NCI-H69 (cell line): ENCODE measurements around the gene BMAL1.
"Not testable (repeated sequence)": the region's sequence is repeated elsewhere in the genome, so short reads cannot be mapped to it uniquely, and the experiment has no call there.

Experiments
- DNase-seq: peaks from one replicate; lab custom pipeline; 2025; lab: John Stamatoyannopoulos, UW

BMAL1 gene

GRCh38 chr11:13277768-13278608 lies at the start of gene BMAL1:
Gene BMAL1 (plus strand): TSS chr11:13277790. CDS start chr11:13354309, 76,519 bp downstream.
- DNase-seq, result peak; percentile 80

GRCh38 chr11:13228572-13228971 lies 49.0 kb upstream of the BMAL1 start:
- no peak for DNase-seq

- peak; percentile 39 for DNase-seq
Observed at GRCh38 chr11:13229136-13229535, 48.5 kb upstream of the BMAL1 start.

- peak; percentile 42 for DNase-seq
Observed at GRCh38 chr11:13229711-13230318, 47.8 kb upstream of the BMAL1 start.

- peak; percentile 17 for DNase-seq
Observed at GRCh38 chr11:13233173-13233745, 44.3 kb upstream of the BMAL1 start.

GRCh38 chr11:13235895-13236294 lies 41.7 kb upstream of the BMAL1 start:
- no peak for DNase-seq

GRCh38 chr11:13236626-13237025 lies 41.0 kb upstream of the BMAL1 start:
- DNase-seq, result no peak

- DNase-seq, result no peak
Observed at GRCh38 chr11:13237761-13238160, 39.8 kb upstream of the BMAL1 start.

- peak; percentile 78 for DNase-seq
Observed at GRCh38 chr11:13238879-13239514, 38.6 kb upstream of the BMAL1 start.

GRCh38 chr11:13242564-13242963 lies 35.0 kb upstream of the BMAL1 start:
- DNase-seq, result no peak

- DNase-seq, result peak; percentile 35
Observed at GRCh38 chr11:13247606-13248296, 29.8 kb upstream of the BMAL1 start.

GRCh38 chr11:13249177-13249576 lies 28.4 kb upstream of the BMAL1 start:
- no peak for DNase-seq

- peak; percentile 27 for DNase-seq
Observed at GRCh38 chr11:13249992-13250391, 27.6 kb upstream of the BMAL1 start.

- no peak for DNase-seq
Observed at GRCh38 chr11:13251966-13252365, 25.6 kb upstream of the BMAL1 start.

GRCh38 chr11:13252438-13252837 lies 25.2 kb upstream of the BMAL1 start:
- no peak for DNase-seq

GRCh38 chr11:13256216-13256615 lies 21.4 kb upstream of the BMAL1 start:
- no peak for DNase-seq

- DNase-seq, result not testable (repeated sequence)
Observed at GRCh38 chr11:13258061-13258460, 19.5 kb upstream of the BMAL1 start.

GRCh38 chr11:13258855-13259254 lies 18.7 kb upstream of the BMAL1 start:
- DNase-seq, result no peak

GRCh38 chr11:13259374-13259773 lies 18.2 kb upstream of the BMAL1 start:
- DNase-seq, result no peak

GRCh38 chr11:13260201-13260962 lies 17.2 kb upstream of the BMAL1 start:
- peak; percentile 87 for DNase-seq

GRCh38 chr11:13260963-13261588 lies 16.5 kb upstream of the BMAL1 start:
- DNase-seq, result no peak
